ENCODE data around the gene ADGRL3. TPM values are rescaled to one million over a fixed set of nuclear protein-coding genes. Genes with fewer than 3 reads are reported as not detected.

Gene ADGRL3
- total RNA-seq (10 to 100 TPM in 1 of 2 donors, 1 to 10 TPM in 1; 5.4 to 59.9 TPM), polyA plus RNA-seq (under 1 TPM; 0.39 to 0.47 TPM)
- long read RNA-seq, donor 1, result 0 reads
- long read RNA-seq, donor 2, result 0 reads
- long read RNA-seq, donor 3, result 0 reads
- long read RNA-seq, donor 4, result 0 reads
- long read RNA-seq, donor 5, result 0 reads

DNA sequence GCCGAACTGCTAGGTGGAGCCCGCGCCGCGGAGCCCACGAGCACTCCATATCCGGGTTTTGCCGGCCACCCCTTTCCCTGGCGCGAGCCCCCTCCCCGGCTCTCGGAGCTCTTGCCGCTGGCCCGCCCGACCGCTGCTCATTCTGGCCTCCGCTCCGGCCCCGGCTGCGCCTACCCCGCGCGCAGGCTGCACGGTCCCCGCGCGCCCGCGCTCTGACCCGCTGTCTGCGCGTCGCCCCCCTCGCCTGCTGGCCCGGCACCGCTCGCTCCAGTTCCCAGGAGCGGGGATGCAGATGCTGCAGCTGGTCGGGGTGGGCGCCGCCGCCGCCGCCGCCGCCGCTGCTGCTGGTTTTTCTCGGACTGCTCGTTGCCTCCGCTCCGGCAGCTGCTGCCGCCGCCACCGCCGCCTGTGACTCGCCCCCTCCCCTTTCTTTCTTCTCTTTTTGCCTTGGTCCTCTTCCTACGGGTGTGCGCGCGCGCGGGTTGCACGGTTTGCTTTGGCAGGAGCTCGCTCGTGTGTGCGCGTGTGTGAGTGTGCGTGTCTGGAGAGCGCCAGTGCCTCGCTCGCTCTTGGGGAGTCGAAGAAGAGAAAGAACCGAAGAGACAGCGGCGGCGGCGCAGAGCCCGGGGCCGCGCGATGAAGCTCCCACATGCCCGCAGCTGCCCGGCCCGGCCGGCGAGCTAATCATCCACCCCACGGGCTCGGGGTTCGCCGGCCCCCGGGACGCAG lies at the start of gene ADGRL3:
Gene ADGRL3, plus strand, starts transcription at position 140 of the 729 bp plus-strand sequence.
- peak; percentile 45 for ATAC-seq (ENCODE audit: insufficient read depth, low FRiP score)
- H3K4me3 ChIP-seq, result peak within 1 kb of the TSS; percentile 16
- H3K9ac ChIP-seq (ENCODE audit: insufficient read depth in 1 of 2, low read length in 2 of 2), result peak within 1 kb of the TSS; percentile 31 to 65
- WGBS, 2 donors, result 0 to 2% methylated on average over 87 to 92 of the region's 92 CpGs
- peak; percentile 84 to 89 (median 84) for DNase-seq
- H3K9me3 ChIP-seq (ENCODE audit: control insufficient read depth in 4 of 4, insufficient read depth in 3 of 4, low read length in 3 of 4), result peaks cover 0 to 2% (median 0%) of the 10 kb centered on the region in 4 donors
- H3K27ac ChIP-seq (ENCODE audit: low read depth in 1 of 2, low read length in 1 of 2), result peak within 1 kb of the TSS in 1 of 2 donors; percentile 17
- H3K4me1 ChIP-seq (ENCODE audit: control insufficient read depth in 5 of 5, insufficient read depth in 5 of 5, low read length in 5 of 5), result peaks cover 0 to 14% (median 5%) of the 10 kb centered on the region in 5 donors
- no peaks in the 10 kb centered on the region for H3K36me3 ChIP-seq (ENCODE audit: control insufficient read depth in 4 of 4, insufficient read depth in 4 of 4, low read length in 4 of 4)
- H3K27me3 ChIP-seq (ENCODE audit: control insufficient read depth in 3 of 3, insufficient read depth in 3 of 3, low read length in 2 of 3), result peaks cover 0 to 12% (median 9%) of the 10 kb centered on the region in 3 donors
- TF ChIP-seq, protein P1, sequence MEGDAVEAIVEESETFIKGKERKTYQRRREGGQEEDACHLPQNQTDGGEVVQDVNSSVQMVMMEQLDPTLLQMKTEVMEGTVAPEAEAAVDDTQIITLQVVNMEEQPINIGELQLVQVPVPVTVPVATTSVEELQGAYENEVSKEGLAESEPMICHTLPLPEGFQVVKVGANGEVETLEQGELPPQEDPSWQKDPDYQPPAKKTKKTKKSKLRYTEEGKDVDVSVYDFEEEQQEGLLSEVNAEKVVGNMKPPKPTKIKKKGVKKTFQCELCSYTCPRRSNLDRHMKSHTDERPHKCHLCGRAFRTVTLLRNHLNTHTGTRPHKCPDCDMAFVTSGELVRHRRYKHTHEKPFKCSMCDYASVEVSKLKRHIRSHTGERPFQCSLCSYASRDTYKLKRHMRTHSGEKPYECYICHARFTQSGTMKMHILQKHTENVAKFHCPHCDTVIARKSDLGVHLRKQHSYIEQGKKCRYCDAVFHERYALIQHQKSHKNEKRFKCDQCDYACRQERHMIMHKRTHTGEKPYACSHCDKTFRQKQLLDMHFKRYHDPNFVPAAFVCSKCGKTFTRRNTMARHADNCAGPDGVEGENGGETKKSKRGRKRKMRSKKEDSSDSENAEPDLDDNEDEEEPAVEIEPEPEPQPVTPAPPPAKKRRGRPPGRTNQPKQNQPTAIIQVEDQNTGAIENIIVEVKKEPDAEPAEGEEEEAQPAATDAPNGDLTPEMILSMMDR (IDR thresholded peaks at IDR 0.05; ENCODE audit: control extremely low read depth, extremely low read depth), result no peak

GRCh38 chr4:61152433-61152832 lies 47.7 kb upstream of the ADGRL3 start:
- H3K4me3 ChIP-seq, result no peak overlapping the region
- DNase-seq (no peak), ATAC-seq (ENCODE audit: insufficient read depth, low FRiP score) (no peak)
- TF ChIP-seq, protein P1 (IDR thresholded peaks at IDR 0.05; ENCODE audit: control extremely low read depth, extremely low read depth), result no peak
- 79% methylated on average over 4 of the region's 4 CpGs for WGBS, 2 donors
- H3K4me1 ChIP-seq (ENCODE audit: control insufficient read depth in 5 of 5, insufficient read depth in 5 of 5, low read length in 5 of 5), result no peaks in the 10 kb centered on the region
- H3K27ac ChIP-seq (ENCODE audit: low read depth in 1 of 2, low read length in 1 of 2), result no peak overlapping the region
- H3K9ac ChIP-seq (ENCODE audit: insufficient read depth in 1 of 2, low read length in 2 of 2), result no peak overlapping the region
- no peaks in the 10 kb centered on the region for H3K9me3 ChIP-seq (ENCODE audit: control insufficient read depth in 4 of 4, insufficient read depth in 3 of 4, low read length in 3 of 4)
- no peaks in the 10 kb centered on the region for H3K36me3 ChIP-seq (ENCODE audit: control insufficient read depth in 4 of 4, insufficient read depth in 4 of 4, low read length in 4 of 4)
- no peaks in the 10 kb centered on the region for H3K27me3 ChIP-seq (ENCODE audit: control insufficient read depth in 3 of 3, insufficient read depth in 3 of 3, low read length in 2 of 3)

GRCh38 chr4:61160478-61160877 lies 39.6 kb upstream of the ADGRL3 start:
- TF ChIP-seq, protein P1 (IDR thresholded peaks at IDR 0.05; ENCODE audit: control extremely low read depth, extremely low read depth), result no peak

More at GRCh38 chr4:61160478-61160877, 39.6 kb upstream of the ADGRL3 start:
- Histone ChIP-seq H3K4me1 (ENCODE audit: control insufficient read depth in 5 of 5, insufficient read depth in 5 of 5, low read length in 5 of 5) (no peaks in the 10 kb centered on the region), H3K9me3 (ENCODE audit: control insufficient read depth in 4 of 4, insufficient read depth in 3 of 4, low read length in 3 of 4) (no peaks in the 10 kb centered on the region), H3K36me3 (ENCODE audit: control insufficient read depth in 4 of 4, insufficient read depth in 4 of 4, low read length in 4 of 4) (no peaks in the 10 kb centered on the region), H3K27me3 (ENCODE audit: control insufficient read depth in 3 of 3, insufficient read depth in 3 of 3, low read length in 2 of 3) (no peaks in the 10 kb centered on the region), H3K27ac (ENCODE audit: low read depth in 1 of 2, low read length in 1 of 2) (no peak overlapping the region), H3K9ac (ENCODE audit: insufficient read depth in 1 of 2, low read length in 2 of 2) (no peak overlapping the region), H3K4me3 (no peak overlapping the region)
- ATAC-seq (ENCODE audit: insufficient read depth, low FRiP score), result no peak
- no peak for DNase-seq
- WGBS, 2 donors, result 91 to 96% methylated on average over 2 of the region's 2 CpGs
